GM19455 (cell line): Measurements from ENCODE around the gene TFAP2A.

Source experiments
- ATAC-seq: cut with Tn5 transposase; IDR thresholded peaks from one replicate; pipeline ENCODE4 v1.9.1; 2021; ENCODE audit not compliant: unreplicated experiment

TFAP2A gene

GRCh38 chr6:10426781-10427279 lies 12.0 kb upstream of the TFAP2A start:
- no peak for ATAC-seq

GRCh38 chr6:10425975-10426780 lies 11.3 kb upstream of the TFAP2A start:
- peak; percentile 58 for ATAC-seq

GRCh38 chr6:10425176-10425974 lies 10.5 kb upstream of the TFAP2A start:
- ATAC-seq = no peak

GRCh38 chr6:10424040-10424439 lies 9.2 kb upstream of the TFAP2A start:
- ATAC-seq = no peak

GRCh38 chr6:10422737-10423034 lies 7.8 kb upstream of the TFAP2A start:
- ATAC-seq = no peak

- no peak for ATAC-seq
Observed at GRCh38 chr6:10421921-10422736, 7.3 kb upstream of the TFAP2A start.

GRCh38 chr6:10421158-10421920 lies 6.5 kb upstream of the TFAP2A start:
- ATAC-seq = no peak

GRCh38 chr6:10420546-10421157 lies 5.8 kb upstream of the TFAP2A start:
- no peak for ATAC-seq

- no peak for ATAC-seq
Observed at GRCh38 chr6:10419749-10420545, 5.1 kb upstream of the TFAP2A start.

GRCh38 chr6:10418862-10419748 lies 4.2 kb upstream of the TFAP2A start:
- ATAC-seq = no peak

GRCh38 chr6:10418361-10418861 lies 3.5 kb upstream of the TFAP2A start:
- no peak for ATAC-seq

GRCh38 chr6:10417681-10418104 lies 2.8 kb upstream of the TFAP2A start:
- ATAC-seq = no peak

GRCh38 chr6:10416863-10417641 lies 2.2 kb upstream of the TFAP2A start:
- ATAC-seq = no peak

GRCh38 chr6:10416516-10416862 lies 1.6 kb upstream of the TFAP2A start:
- ATAC-seq = no peak

GRCh38 chr6:10415617-10416480 lies 975 bp upstream of the TFAP2A start:
- ATAC-seq = no peak

- ATAC-seq = no peak
Observed at GRCh38 chr6:10413850-10414738, 780 bp downstream of the TFAP2A start.
